ENCODE data around the gene RPS6KA1.

RPS6KA1 gene

GRCh38 chr1:26533951-26534509 is 4.5 kb downstream of the RPS6KA1 start:
- no peak for DNase-seq (ENCODE audit: low read depth)

GRCh38 chr1:26535201-26535600 is 5.6 kb downstream of the RPS6KA1 start:
- DNase-seq (ENCODE audit: low read depth) = no peak

DNA sequence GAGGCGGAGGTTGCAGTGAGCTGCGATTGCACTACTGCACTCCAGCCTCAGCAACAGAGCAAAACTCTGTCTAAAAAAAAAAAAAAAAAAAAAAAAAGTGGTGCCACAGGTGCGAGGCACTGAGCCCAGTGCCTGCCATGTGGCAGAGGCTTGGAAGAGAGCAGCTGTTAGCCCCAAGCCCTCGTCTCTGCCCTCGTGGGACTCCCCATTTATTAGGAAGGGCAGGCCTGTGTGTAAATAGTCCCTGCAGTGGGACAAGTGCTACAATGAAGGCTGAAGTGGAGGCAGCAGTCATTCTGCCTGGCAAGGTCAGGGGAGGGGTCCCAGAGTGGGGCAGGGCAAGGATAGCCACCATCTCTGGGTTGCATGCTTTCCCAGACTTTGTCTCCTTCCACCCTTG is 6.5 kb downstream of the RPS6KA1 start:
- no peak for DNase-seq (ENCODE audit: low read depth)

DNA sequence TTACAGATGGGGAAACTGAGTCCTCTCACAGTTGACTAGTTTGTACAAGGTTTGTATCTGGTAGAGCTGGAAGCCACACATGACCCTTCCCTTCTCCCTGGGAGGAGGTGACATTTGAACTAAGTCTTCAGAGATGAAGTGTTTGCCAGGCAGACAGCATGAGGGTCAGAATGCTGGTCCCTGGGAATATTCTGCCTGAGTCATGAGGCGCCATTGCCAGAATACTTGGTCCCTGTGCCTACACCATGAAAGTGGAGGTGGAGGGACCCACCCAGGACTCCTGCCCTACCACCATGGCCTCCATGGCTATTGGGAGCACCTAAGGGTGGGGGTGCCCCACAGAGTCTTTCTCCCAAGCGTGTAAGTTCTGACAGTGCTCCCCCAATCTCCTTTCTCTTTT is 7.0 kb downstream of the RPS6KA1 start:
- no peak for DNase-seq (ENCODE audit: low read depth)

- DNase-seq (ENCODE audit: low read depth) = no peak
Observed at GRCh38 chr1:26537951-26538352, 8.4 kb downstream of the RPS6KA1 start.

GRCh38 chr1:26538480-26539412 is 9.2 kb downstream of the RPS6KA1 start:
- peak; percentile 9 for DNase-seq (ENCODE audit: low read depth)

- no peak for DNase-seq (ENCODE audit: low read depth)
Observed at GRCh38 chr1:26539722-26540121, 10.2 kb downstream of the RPS6KA1 start.

DNA sequence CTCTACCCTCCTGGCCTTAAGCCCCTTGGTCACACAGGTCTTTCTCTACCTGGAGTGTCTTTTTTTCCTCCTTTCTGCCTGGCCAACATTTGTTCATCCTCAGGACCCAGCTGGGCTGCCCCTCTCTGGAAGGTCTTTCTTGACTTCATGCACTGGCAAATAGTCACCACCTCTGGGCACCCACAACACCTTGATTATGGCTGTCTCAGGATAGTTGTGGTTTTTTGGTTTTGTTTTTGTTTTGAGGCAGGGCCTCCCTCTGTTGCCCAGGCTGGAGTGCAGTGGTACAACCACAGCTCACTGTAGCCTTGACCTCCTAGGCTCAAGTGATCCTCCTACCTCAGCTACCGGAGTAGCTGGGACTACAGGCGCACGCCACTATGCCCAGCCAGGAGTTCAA is 10.8 kb downstream of the RPS6KA1 start:
- DNase-seq (ENCODE audit: low read depth) = no peak

- DNase-seq (ENCODE audit: low read depth) = no peak
Observed at GRCh38 chr1:26541431-26541815, 11.9 kb downstream of the RPS6KA1 start.

- DNase-seq (ENCODE audit: low read depth) = peak; percentile 65
Observed at GRCh38 chr1:26541816-26542711, 12.5 kb downstream of the RPS6KA1 start.

DNA sequence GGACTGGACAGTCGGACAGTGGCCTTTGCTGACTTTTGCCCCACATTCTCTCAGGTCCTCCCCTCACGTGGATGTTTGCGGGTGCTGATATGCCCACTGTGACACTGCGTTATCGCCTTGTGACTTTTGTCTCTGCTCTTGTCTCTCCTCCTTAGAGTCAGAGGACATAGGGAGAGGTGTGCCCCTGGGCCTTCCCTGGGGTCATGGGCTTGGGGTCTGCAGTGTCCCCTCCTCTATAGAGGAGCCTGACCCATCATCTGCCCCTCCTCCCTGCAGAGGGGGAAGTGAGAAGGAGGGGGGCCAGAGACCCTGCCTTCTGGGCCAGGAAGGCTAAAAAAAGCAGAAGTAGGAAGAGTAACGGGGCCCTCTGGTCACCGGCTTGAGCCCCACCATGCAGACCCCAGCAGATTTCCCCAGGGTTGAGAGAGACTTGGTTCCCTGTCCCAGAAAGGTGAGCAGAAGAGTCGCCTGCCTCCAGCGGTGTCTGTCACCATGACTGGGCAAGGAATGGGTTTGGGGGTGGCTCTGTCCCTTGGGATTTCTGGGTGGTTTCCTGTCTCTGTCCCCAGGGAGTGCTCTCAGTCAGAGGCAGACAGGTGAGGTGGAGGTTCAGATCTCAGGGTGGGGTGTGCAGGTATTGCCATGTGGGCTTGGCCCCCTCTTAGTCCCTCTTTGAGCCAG is 13.3 kb downstream of the RPS6KA1 start:
- DNase-seq (ENCODE audit: low read depth) = no peak

DNA sequence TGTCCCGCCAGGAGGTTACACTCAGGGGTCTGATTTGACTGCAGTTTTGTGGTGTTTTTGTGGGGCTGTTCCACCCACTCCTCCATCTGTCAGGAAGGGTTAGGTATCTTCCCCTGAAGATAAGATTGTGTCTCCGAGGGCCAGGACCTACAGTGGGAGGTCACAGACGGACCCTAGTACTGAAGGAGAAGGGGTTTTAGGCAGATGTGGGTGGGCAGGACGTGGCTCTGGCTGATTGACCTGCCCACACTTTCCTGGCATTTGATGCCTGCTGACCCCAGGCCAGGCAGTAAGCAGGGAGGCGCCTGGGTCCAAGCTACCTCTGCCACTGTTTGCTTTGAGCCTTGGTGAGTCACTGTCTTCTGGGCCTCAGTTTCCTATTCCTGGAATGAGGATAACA is 13.9 kb downstream of the RPS6KA1 start:
- no peak for DNase-seq (ENCODE audit: low read depth)

DNA sequence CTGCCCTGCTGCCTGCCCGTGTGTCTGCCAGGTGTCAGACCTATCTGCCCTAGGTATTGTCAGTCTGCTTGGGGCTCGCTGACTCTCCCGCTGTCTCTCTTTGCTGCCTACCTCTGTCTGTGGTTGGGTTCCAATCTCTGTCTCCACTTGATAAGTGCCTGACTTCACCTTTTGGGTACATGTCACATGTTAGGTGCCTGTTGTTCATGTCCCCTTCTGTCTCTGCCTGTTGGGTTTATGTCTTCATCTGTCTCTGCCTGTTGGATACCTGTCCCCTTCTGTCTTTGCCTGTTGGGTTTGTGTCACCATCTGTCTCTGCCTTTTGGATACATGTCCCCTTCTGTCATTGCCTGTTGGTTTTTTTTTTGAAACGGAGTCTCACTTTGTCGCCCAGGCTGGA is 14.6 kb downstream of the RPS6KA1 start:
- DNase-seq (ENCODE audit: low read depth) = no peak

GRCh38 chr1:26545969-26546323 is 16.4 kb downstream of the RPS6KA1 start:
- DNase-seq (ENCODE audit: low read depth) = no peak

GRCh38 chr1:26546375-26546774 is 16.8 kb downstream of the RPS6KA1 start:
- DNase-seq (ENCODE audit: low read depth) = no peak

- no peak for DNase-seq (ENCODE audit: low read depth)
Observed at GRCh38 chr1:26546819-26547218, 17.3 kb downstream of the RPS6KA1 start.

DNA sequence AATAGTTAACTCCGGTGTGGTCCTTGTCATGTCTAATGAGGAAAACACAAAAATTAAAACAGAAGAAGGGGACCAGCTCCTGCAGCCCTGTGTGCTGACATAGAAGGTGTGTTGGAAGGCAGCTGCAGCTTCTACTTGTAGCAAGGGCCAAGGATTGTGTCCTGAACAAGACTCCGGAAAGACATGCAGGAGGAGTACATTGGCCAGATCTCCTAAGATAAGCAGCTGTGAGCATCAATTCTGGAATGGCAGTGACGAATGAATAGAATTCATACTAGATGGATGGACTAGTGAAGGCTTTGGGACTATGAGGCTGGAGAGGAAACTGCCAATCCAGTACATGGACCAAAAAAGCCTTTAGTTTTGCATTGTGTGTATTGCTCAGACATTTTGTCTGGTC is 19.3 kb downstream of the RPS6KA1 start:
- DNase-seq (ENCODE audit: low read depth) = no peak

DNA sequence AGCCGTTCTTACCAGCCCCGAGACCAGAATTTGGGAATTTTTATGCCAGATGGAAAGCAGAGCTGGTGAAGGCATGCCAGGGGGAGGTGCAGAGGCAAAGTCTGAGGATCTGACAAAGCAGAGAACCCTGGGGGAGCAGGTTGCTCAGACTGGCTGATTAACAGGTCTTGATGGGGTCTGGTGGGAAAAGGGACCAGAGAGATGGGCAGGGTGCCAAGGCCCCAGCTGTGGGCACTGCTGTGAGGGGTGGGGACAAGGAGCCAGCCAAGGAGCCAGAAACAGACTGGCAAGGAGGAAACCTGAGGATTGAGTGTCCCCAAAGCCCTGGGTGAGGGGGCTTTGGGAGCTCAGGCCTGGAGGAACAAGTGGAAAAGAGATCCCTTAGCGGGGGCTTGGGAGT is 21.4 kb downstream of the RPS6KA1 start:
- DNase-seq (ENCODE audit: low read depth) = no peak

DNA sequence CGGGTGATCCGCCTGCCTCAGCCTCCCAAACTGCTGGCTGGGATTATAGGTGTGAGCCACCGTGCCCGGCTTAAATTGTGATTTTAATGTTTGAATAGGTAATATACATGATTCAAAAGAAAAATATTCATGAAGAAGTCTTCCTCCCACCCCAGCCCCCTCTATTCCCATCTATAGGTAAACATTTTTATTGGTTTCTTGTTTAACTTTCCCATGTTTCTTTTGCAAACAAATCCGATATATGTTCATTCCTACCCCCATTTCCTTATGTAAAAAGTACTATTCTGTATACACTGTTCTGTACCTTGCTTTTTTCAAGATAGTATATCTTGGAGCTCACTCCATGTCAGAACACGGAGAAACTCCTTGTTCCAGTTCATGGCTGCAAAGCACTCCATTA is 23.2 kb downstream of the RPS6KA1 start:
- no peak for DNase-seq (ENCODE audit: low read depth)

DNA sequence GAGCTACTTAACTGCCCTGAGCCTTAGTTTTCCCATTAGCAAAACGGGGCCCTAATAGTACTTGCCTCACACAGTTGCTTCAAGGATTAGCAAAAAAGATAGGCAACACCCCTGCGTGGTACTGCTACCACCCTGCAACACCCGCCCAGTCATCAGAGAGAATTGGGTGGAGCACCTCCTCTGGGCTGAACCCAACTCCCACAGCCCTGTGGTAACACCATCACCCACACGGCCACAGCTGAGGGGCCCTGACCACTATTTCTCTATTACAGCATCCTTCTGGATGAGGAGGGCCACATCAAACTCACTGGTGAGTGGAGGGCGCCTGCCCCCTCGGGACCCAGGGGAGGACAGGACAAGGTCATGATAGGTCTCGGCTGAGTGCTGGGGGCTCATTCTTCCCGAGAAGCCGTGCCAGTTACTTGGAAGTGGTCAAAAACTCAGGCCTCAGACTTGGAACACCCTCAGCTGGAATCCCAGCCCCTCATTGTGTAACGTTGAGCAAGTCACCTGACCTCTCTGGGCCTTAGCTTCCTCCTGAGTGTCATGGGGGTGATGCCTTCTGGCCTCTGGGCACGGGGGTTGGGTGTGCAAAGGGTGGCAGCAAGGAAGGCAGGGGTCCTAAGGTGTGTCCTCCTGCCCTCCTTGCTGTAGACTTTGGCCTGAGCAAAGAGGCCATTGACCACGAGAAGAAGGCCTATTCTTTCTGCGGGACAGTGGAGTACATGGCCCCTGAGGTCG is 24.6 kb downstream of the RPS6KA1 start:
- no peak for DNase-seq (ENCODE audit: low read depth)

GRCh38 chr1:26554781-26555180 is 25.2 kb downstream of the RPS6KA1 start:
- no peak for DNase-seq (ENCODE audit: low read depth)

Data from activated T-helper 1 cell treated with Interleukin-2 at 50 U/mL for 16 hours (primary cell).